BJ (cell line): ENCODE data around the gene LAIR2. TPM values are rescaled to one million over a fixed set of nuclear protein-coding genes. Genes with fewer than 3 reads are reported as not detected.

Experiments used
- CTCF ChIA-PET: fragments of 350-600 bp; formaldehyde crosslinking; extraction: SDS; loops from one replicate; lab custom pipeline; 2021; ENCODE audit warnings: antibody characterized with exemption, inconsistent platforms; lab: Yijun Ruan, JAX
- POLR2A ChIA-PET: fragments of 300-600 bp; sonication (Branson Sonifier 250); formaldehyde crosslinking; extraction: SDS; loops from one replicate; lab custom pipeline; 2021; ENCODE audit warnings: antibody characterized with exemption; lab: Charles Lee
- DNase-seq: peaks from one replicate; pipeline ENCODE4 v3.0.0-alpha.2; 2011; ENCODE audit warnings: low read depth
- H3K27me3 ChIP-seq: 2 replicates; pipeline ENCODE4 v1.6.0; 2011; ENCODE audit warnings: low read length; ENCODE audit not compliant: control insufficient read depth, insufficient read depth
- H3K36me3 ChIP-seq: 2 replicates; pipeline ENCODE4 v1.5.1; 2011; ENCODE audit warnings: low read length; ENCODE audit not compliant: control insufficient read depth, insufficient read depth
- H3K4me3 ChIP-seq: 2 replicates; pipeline ENCODE4 v1.5.1; 2011; ENCODE audit warnings: low read depth, mild to moderate bottlenecking, control low read depth, low read length
- CTCF ChIP-seq: IDR thresholded peaks from 2 replicates; pipeline ENCODE4 v1.5.1; 2011; ENCODE audit warnings: low read depth, mild to moderate bottlenecking, control low read depth, inconsistent platforms, low read length, moderate library complexity; ENCODE audit not compliant: insufficient read depth
- polyA plus RNA-seq: library from polyadenylated mRNA; depleted of rRNA; stranded (reverse); fragments of >200 nt; gene quantifications from 2 replicates; pipeline ENCODE4 v1.2.3, GENCODE V29; 2011; rRNA removed
- small RNA-seq: library from RNA; depleted of rRNA; stranded (forward); fragments of <200 nt; gene quantifications from one replicate; pipeline ENCODE3, GENCODE V24; 2012; ENCODE audit warnings: low replicate concordance, low read depth; ENCODE audit not compliant: insufficient read length

The LAIR2 gene
- polyA plus RNA-seq, 1 experiment: not detected

GRCh38 chr19:54556194-54556593 lies 53.6 kb downstream of the LAIR2 start:
- Histone ChIP-seq H3K4me3 (no peak overlapping the region), H3K27me3 (no peaks in the 10 kb centered on the region), H3K36me3 (no peaks in the 10 kb centered on the region)
- TF ChIP-seq CTCF: no peak
- POLR2A ChIA-PET: no interaction called here
- no peak for DNase-seq
- CTCF ChIA-PET: no interaction called here

GRCh38 chr19:54558339-54558738 lies 55.7 kb downstream of the LAIR2 start:
- CTCF ChIA-PET: interaction anchor here (0.9 kb wide), 1 partner anchor 11 kb away, joined by 3 read pairs; no protein-coding TSS in a partner anchor
- H3K4me3 ChIP-seq: no peak overlapping the region
- POLR2A ChIA-PET: no interaction called here
- no peak for TF ChIP-seq CTCF
- no peaks in the 10 kb centered on the region for H3K27me3 ChIP-seq
- DNase-seq: no peak
- H3K36me3 ChIP-seq: no peaks in the 10 kb centered on the region

Small RNA genes lying within 50 kb of the gene (small RNA-seq; reads per million reads assigned to genes)
- not detected for gene AC245036.2

Other genes starting within 250 kb of the LAIR2 start
- not detected in 2 replicates for gene LILRB5, start 245.6 kb upstream of the LAIR2 start, polyA plus RNA-seq
- gene LILRB2, start 221.7 kb upstream of the LAIR2 start, polyA plus RNA-seq: not detected in 2 replicates
- not detected in 2 replicates for gene LILRA5, start 189.7 kb upstream of the LAIR2 start, polyA plus RNA-seq
- not detected in 2 replicates for gene LILRA4, start 163.7 kb upstream of the LAIR2 start, polyA plus RNA-seq
- gene LAIR1, start 137.9 kb upstream of the LAIR2 start, polyA plus RNA-seq: not detected in 2 replicates
- not detected in 2 replicates for gene TTYH1, start 87.4 kb upstream of the LAIR2 start, polyA plus RNA-seq
- 23.5 and 39.5 TPM in 2 replicates for gene LENG8, start 53.6 kb upstream of the LAIR2 start, polyA plus RNA-seq
- gene LENG9, start 39.1 kb upstream of the LAIR2 start, polyA plus RNA-seq: 1.4 and 2.0 TPM in 2 replicates
- gene CDC42EP5, start 29.5 kb upstream of the LAIR2 start, polyA plus RNA-seq: 22.5 and 24.7 TPM in 2 replicates
- not detected in 2 replicates for gene LILRA2, start 71.0 kb downstream of the LAIR2 start, polyA plus RNA-seq
- gene LILRA1, start 90.8 kb downstream of the LAIR2 start, polyA plus RNA-seq: not detected in 2 replicates
- gene LILRB1, start 127.7 kb downstream of the LAIR2 start, polyA plus RNA-seq: not detected in 2 replicates
- not detected in 2 replicates for gene LILRB4, start 160.2 kb downstream of the LAIR2 start, polyA plus RNA-seq
- gene KIR3DL3, start 221.6 kb downstream of the LAIR2 start, polyA plus RNA-seq: not detected in 2 replicates
- not detected in 2 replicates for gene KIR2DL3, start 235.7 kb downstream of the LAIR2 start, polyA plus RNA-seq